ENCODE data around the gene CHD2. TPM values are rescaled to one million over a fixed set of nuclear protein-coding genes. Genes with fewer than 3 reads are reported as not detected.
"Not testable (repeated sequence)": the region's sequence is repeated elsewhere in the genome, so short reads cannot be mapped to it uniquely, and the experiment has no call there.

The CHD2 gene
- total RNA-seq (100 to 1,000 TPM in 1 of 2 experiments, 10 to 100 TPM in 1; 99.0 to 109 TPM), polyA plus RNA-seq (80.3 TPM)

GRCh38 chr15:92899948-92900730 lies at the start of gene CHD2:
Gene CHD2 (plus strand): TSS chr15:92900324. CDS start chr15:92901238, 914 bp downstream.
- peak within 1 kb of the TSS; percentile 97 to 100 (median 99) for H3K27ac Mint-ChIP-seq
- peaks cover 54% of the 10 kb centered on the region for H3K4me1 ChIP-seq (ENCODE audit: insufficient read depth, low read length)
- peak within 1 kb of the TSS; percentile 80 for H3K4me3 ChIP-seq (ENCODE audit: low read length)
- H3K4me3 Mint-ChIP-seq, result peak within 1 kb of the TSS; percentile 90 to 100 (median 98)
- peaks cover 10% of the 10 kb centered on the region for H3K36me3 ChIP-seq (ENCODE audit: insufficient read depth, low read length)
- peak; percentile 61 to 88 (median 81) for DNase-seq
- peak within 1 kb of the TSS; percentile 97 for H3K27ac ChIP-seq (ENCODE audit: low read depth, low read length)
- peaks cover 32 to 79% (median 32%) of the 10 kb centered on the region in 3 donors for H3K36me3 Mint-ChIP-seq
- no peaks in the 10 kb centered on the region for H3K27me3 ChIP-seq (ENCODE audit: insufficient read depth, low read length, poor library complexity, severe bottlenecking)
- H3K9me3 Mint-ChIP-seq, result peaks cover 0 to 15% (median 0%) of the 10 kb centered on the region in 5 donors
- peaks cover 0 to 12% of the 10 kb centered on the region in 2 donors for H3K27me3 Mint-ChIP-seq
- ChIA-PET POLR2A (interaction anchor here (0.7 to 11.5 kb wide), 12 partner anchors 9 to 1455 kb away, joined by 3 to 455 read pairs (median 6); no protein-coding TSS in a partner anchor), CTCF (interaction anchor here (0.7 to 6.9 kb wide), 11 partner anchors 9 to 103 kb away, joined by 3 to 79 read pairs (median 6); no protein-coding TSS in a partner anchor)
- no peaks in the 10 kb centered on the region for H3K9me3 ChIP-seq (ENCODE audit: low read length)
- peaks cover 58 to 74% (median 69%) of the 10 kb centered on the region in 3 donors for H3K4me1 Mint-ChIP-seq

GRCh38 chr15:92853222-92853621 lies 46.9 kb upstream of the CHD2 start:
- H3K4me3 Mint-ChIP-seq, result no peak overlapping the region
- Histone ChIP-seq H3K36me3 (ENCODE audit: insufficient read depth, low read length) (no peaks in the 10 kb centered on the region), H3K27me3 (ENCODE audit: insufficient read depth, low read length, poor library complexity, severe bottlenecking) (no peaks in the 10 kb centered on the region), H3K27ac (ENCODE audit: low read depth, low read length) (no peak overlapping the region), H3K9me3 (ENCODE audit: low read length) (no peaks in the 10 kb centered on the region), H3K4me3 (ENCODE audit: low read length) (no peak overlapping the region), H3K4me1 (ENCODE audit: insufficient read depth, low read length) (peaks cover 19% of the 10 kb centered on the region)
- CTCF ChIA-PET, result interaction anchor here (0.6 to 0.9 kb wide), 2 partner anchors 30 to 44 kb away, joined by 3 read pairs; no protein-coding TSS in a partner anchor
- H3K4me1 Mint-ChIP-seq, result peaks cover 17 to 27% (median 23%) of the 10 kb centered on the region in 3 donors
- no peak for DNase-seq
- H3K27ac Mint-ChIP-seq, result no peak overlapping the region
- no peaks in the 10 kb centered on the region for H3K9me3 Mint-ChIP-seq
- H3K27me3 Mint-ChIP-seq, result no peaks in the 10 kb centered on the region
- POLR2A ChIA-PET, result interaction anchor here (0.6 kb wide), 1 partner anchor 29 kb away, joined by 3 read pairs; no protein-coding TSS in a partner anchor
- no peaks in the 10 kb centered on the region for H3K36me3 Mint-ChIP-seq

GRCh38 chr15:92861742-92862141 lies 38.4 kb upstream of the CHD2 start:
- POLR2A ChIA-PET, result interaction anchor here (1.3 kb wide), 1 partner anchor 21 kb away, joined by 5 read pairs; no protein-coding TSS in a partner anchor
- no peaks in the 10 kb centered on the region for H3K9me3 ChIP-seq (ENCODE audit: low read length)
- peaks cover 5 to 12% (median 8%) of the 10 kb centered on the region in 5 donors for H3K9me3 Mint-ChIP-seq
- H3K4me1 ChIP-seq (ENCODE audit: insufficient read depth, low read length), result no peaks in the 10 kb centered on the region
- CTCF ChIA-PET, result interaction anchor here (1.2 to 2.3 kb wide), 2 partner anchors 10 to 21 kb away, joined by 3 to 5 read pairs; no protein-coding TSS in a partner anchor
- no peak for DNase-seq
- H3K36me3 Mint-ChIP-seq, result peaks cover 0 to 6% (median 6%) of the 10 kb centered on the region in 3 donors
- no peak overlapping the region for H3K4me3 Mint-ChIP-seq
- H3K4me1 Mint-ChIP-seq, result no peaks in the 10 kb centered on the region
- no peaks in the 10 kb centered on the region for H3K36me3 ChIP-seq (ENCODE audit: insufficient read depth, low read length)
- H3K4me3 ChIP-seq (ENCODE audit: low read length), result no peak overlapping the region
- H3K27ac Mint-ChIP-seq, result no peak overlapping the region
- no peaks in the 10 kb centered on the region for H3K27me3 ChIP-seq (ENCODE audit: insufficient read depth, low read length, poor library complexity, severe bottlenecking)
- no peak overlapping the region for H3K27ac ChIP-seq (ENCODE audit: low read depth, low read length)
- H3K27me3 Mint-ChIP-seq, result peaks cover 0 to 6% of the 10 kb centered on the region in 2 donors

GRCh38 chr15:92864127-92864814 lies 35.9 kb upstream of the CHD2 start:
- Mint-ChIP-seq H3K27me3 (peaks cover 0 to 3% of the 10 kb centered on the region in 2 donors), H3K4me3 (no peak overlapping the region), H3K4me1 (no peaks in the 10 kb centered on the region), H3K36me3 (peaks cover 0 to 6% (median 6%) of the 10 kb centered on the region in 3 donors), H3K27ac (peak overlapping the region in 1 of 8 donors; percentile 17), H3K9me3 (peaks cover 5 to 12% (median 8%) of the 10 kb centered on the region in 5 donors)
- H3K36me3 ChIP-seq (ENCODE audit: insufficient read depth, low read length), result no peaks in the 10 kb centered on the region
- DNase-seq, result no peak
- ChIA-PET POLR2A (no interaction called here), CTCF (interaction anchor here (0.6 to 2.0 kb wide), 2 partner anchors 10 to 32 kb away, joined by 3 to 5 read pairs; no protein-coding TSS in a partner anchor)
- no peaks in the 10 kb centered on the region for H3K4me1 ChIP-seq (ENCODE audit: insufficient read depth, low read length)
- H3K27me3 ChIP-seq (ENCODE audit: insufficient read depth, low read length, poor library complexity, severe bottlenecking), result no peaks in the 10 kb centered on the region
- H3K4me3 ChIP-seq (ENCODE audit: low read length), result no peak overlapping the region
- no peaks in the 10 kb centered on the region for H3K9me3 ChIP-seq (ENCODE audit: low read length)
- H3K27ac ChIP-seq (ENCODE audit: low read depth, low read length), result no peak overlapping the region

- Mint-ChIP-seq H3K4me3 (no peak overlapping the region), H3K27ac (peak overlapping the region in 2 of 8 donors; percentile 18 to 43), H3K4me1 (peaks cover 5 to 6% (median 6%) of the 10 kb centered on the region in 3 donors), H3K36me3 (no peaks in the 10 kb centered on the region), H3K9me3 (peaks cover 0 to 5% (median 3%) of the 10 kb centered on the region in 5 donors), H3K27me3 (peaks cover 0 to 1% of the 10 kb centered on the region in 2 donors)
- ChIA-PET CTCF (interaction anchor here (1.2 kb wide), 1 partner anchor 19 kb away, joined by 3 read pairs; no protein-coding TSS in a partner anchor), POLR2A (interaction anchor here (0.9 to 1.2 kb wide), 2 partner anchors 13 kb away, joined by 4 to 5 read pairs; no protein-coding TSS in a partner anchor)
- no peaks in the 10 kb centered on the region for H3K36me3 ChIP-seq (ENCODE audit: insufficient read depth, low read length)
- H3K27ac ChIP-seq (ENCODE audit: low read depth, low read length), result no peak overlapping the region
- no peak overlapping the region for H3K4me3 ChIP-seq (ENCODE audit: low read length)
- DNase-seq, result no peak
- H3K27me3 ChIP-seq (ENCODE audit: insufficient read depth, low read length, poor library complexity, severe bottlenecking), result no peaks in the 10 kb centered on the region
- no peaks in the 10 kb centered on the region for H3K4me1 ChIP-seq (ENCODE audit: insufficient read depth, low read length)
- no peaks in the 10 kb centered on the region for H3K9me3 ChIP-seq (ENCODE audit: low read length)
Measured at GRCh38 chr15:92869263-92869940, 30.7 kb upstream of the CHD2 start.

- no peak overlapping the region for H3K4me3 ChIP-seq (ENCODE audit: low read length)
- no peak for DNase-seq
- H3K27ac ChIP-seq (ENCODE audit: low read depth, low read length), result no peak overlapping the region
- ChIA-PET POLR2A (interaction anchor here (0.9 kb wide), 1 partner anchor 12 kb away, joined by 4 read pairs; no protein-coding TSS in a partner anchor), CTCF (interaction anchor here (1.2 kb wide), 1 partner anchor 19 kb away, joined by 3 read pairs; no protein-coding TSS in a partner anchor)
- H3K4me1 Mint-ChIP-seq, result peaks cover 5 to 6% (median 6%) of the 10 kb centered on the region in 3 donors
- H3K4me3 Mint-ChIP-seq, result no peak overlapping the region
- peaks cover 0 to 1% of the 10 kb centered on the region in 2 donors for H3K27me3 Mint-ChIP-seq
- H3K27me3 ChIP-seq (ENCODE audit: insufficient read depth, low read length, poor library complexity, severe bottlenecking), result no peaks in the 10 kb centered on the region
- H3K9me3 Mint-ChIP-seq, result peaks cover 0 to 1% (median 0%) of the 10 kb centered on the region in 5 donors
- H3K4me1 ChIP-seq (ENCODE audit: insufficient read depth, low read length), result no peaks in the 10 kb centered on the region
- H3K36me3 ChIP-seq (ENCODE audit: insufficient read depth, low read length), result no peaks in the 10 kb centered on the region
- H3K9me3 ChIP-seq (ENCODE audit: low read length), result no peaks in the 10 kb centered on the region
- H3K27ac Mint-ChIP-seq, result peak overlapping the region in 1 of 8 donors; percentile 18
- no peaks in the 10 kb centered on the region for H3K36me3 Mint-ChIP-seq
Measured at GRCh38 chr15:92870010-92870591, 30.0 kb upstream of the CHD2 start.

GRCh38 chr15:92872967-92873366 lies 27.2 kb upstream of the CHD2 start:
- H3K27ac Mint-ChIP-seq; H3K4me3 Mint-ChIP-seq; H3K27me3 Mint-ChIP-seq; H3K4me1 ChIP-seq (ENCODE audit: insufficient read depth, low read length); H3K36me3 ChIP-seq (ENCODE audit: insufficient read depth, low read length); POLR2A ChIA-PET; H3K9me3 Mint-ChIP-seq; H3K9me3 ChIP-seq (ENCODE audit: low read length); H3K4me3 ChIP-seq (ENCODE audit: low read length); H3K27ac ChIP-seq (ENCODE audit: low read depth, low read length); H3K36me3 Mint-ChIP-seq; H3K27me3 ChIP-seq (ENCODE audit: insufficient read depth, low read length, poor library complexity, severe bottlenecking); H3K4me1 Mint-ChIP-seq; CTCF ChIA-PET; DNase-seq: not testable (repeated sequence)
